Bronchial epithelial cell (primary cell): ENCODE measurements around the gene CELSR1. TPM values are rescaled to one million over a fixed set of nuclear protein-coding genes. Genes with fewer than 3 reads are reported as not detected.

Experiments
- DNase-seq: peaks from one replicate; pipeline ENCODE4 v3.0.0-alpha.2; 2010; ENCODE audit warnings: low read depth
- FAIRE-seq: peaks from 2 replicates; lab custom pipeline; 2011; peaks lifted over from hg19 to GRCh38; lab: Jason Lieb, UNC
- H3K27me3 ChIP-seq: 2 replicates; pipeline ENCODE4 v1.5.1; 2011; ENCODE audit warnings: low read length; ENCODE audit not compliant: control insufficient read depth, insufficient read depth
- H3K36me3 ChIP-seq: 2 replicates; pipeline ENCODE4 v1.5.1; 2011; ENCODE audit warnings: low read length; ENCODE audit not compliant: control insufficient read depth, insufficient read depth
- H3K4me3 ChIP-seq: 2 replicates; pipeline ENCODE4 v1.5.1; 2011; ENCODE audit warnings: mild to moderate bottlenecking, low read depth, low read length, control low read depth
- total RNA-seq: library from RNA; depleted of rRNA; stranded (reverse); fragments of >200 nt; gene quantifications from 2 replicates; pipeline ENCODE4 v1.2.1, GENCODE V29; 2014
- TF ChIP-seq, protein P1 (sequence below): IDR thresholded peaks from 2 replicates; pipeline ENCODE4 v1.5.1; 2011; ENCODE audit warnings: mild to moderate bottlenecking, moderate library complexity, low read length, control low read depth, inconsistent platforms; ENCODE audit not compliant: insufficient read depth, severe bottlenecking

The CELSR1 gene
- total RNA-seq, 1 donor from 2014 or later, result 39.0 TPM

DNA sequence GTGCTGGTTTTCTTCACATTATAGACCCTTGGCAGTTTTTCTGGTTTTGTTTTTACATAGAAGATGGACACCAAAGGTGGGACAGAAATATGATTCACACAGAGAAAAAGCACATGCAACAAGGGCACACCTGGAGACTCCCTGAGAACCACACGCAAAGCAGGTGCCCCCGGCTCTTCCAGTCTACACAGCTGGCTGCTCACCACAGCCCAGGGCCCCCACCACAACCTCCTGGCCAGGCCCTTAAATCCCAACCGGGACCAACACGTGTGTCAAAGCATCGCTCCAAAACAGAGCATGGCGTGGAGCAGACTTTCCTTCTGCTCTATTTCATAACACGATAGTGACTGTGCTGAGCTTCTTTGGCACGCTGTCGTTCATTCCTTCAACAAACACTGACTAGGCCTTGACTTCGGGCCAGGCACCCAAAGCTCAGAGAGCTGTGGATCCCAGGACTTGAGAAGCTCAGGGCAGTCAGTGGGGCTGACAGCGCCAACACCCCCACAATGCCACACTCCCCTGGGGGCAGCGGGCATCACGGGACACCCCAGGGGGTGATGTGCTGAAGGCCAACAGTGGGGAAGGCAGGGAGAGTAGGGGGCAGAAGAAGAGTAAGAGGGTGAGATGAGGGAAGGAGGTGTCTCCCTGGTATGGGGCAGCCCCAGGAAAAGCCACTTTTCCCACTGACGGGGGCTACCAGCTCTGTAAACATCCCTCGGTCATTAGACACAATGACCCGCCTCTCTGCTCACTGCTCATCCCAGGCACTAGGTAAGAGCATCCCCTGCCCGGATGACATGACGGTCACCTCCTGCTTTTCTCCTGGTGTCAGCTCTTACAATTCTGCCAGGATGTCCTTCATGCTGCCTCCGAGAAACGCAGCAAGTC, 26.0 kb downstream of the CELSR1 start:
- Histone ChIP-seq H3K4me3 (no peak overlapping the region), H3K36me3 (peaks cover 23% of the 10 kb centered on the region), H3K27me3 (no peaks in the 10 kb centered on the region)
- TF ChIP-seq, protein P1, sequence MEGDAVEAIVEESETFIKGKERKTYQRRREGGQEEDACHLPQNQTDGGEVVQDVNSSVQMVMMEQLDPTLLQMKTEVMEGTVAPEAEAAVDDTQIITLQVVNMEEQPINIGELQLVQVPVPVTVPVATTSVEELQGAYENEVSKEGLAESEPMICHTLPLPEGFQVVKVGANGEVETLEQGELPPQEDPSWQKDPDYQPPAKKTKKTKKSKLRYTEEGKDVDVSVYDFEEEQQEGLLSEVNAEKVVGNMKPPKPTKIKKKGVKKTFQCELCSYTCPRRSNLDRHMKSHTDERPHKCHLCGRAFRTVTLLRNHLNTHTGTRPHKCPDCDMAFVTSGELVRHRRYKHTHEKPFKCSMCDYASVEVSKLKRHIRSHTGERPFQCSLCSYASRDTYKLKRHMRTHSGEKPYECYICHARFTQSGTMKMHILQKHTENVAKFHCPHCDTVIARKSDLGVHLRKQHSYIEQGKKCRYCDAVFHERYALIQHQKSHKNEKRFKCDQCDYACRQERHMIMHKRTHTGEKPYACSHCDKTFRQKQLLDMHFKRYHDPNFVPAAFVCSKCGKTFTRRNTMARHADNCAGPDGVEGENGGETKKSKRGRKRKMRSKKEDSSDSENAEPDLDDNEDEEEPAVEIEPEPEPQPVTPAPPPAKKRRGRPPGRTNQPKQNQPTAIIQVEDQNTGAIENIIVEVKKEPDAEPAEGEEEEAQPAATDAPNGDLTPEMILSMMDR, result no peak
- FAIRE-seq, result no peak
- peak; percentile 12 for DNase-seq

DNA sequence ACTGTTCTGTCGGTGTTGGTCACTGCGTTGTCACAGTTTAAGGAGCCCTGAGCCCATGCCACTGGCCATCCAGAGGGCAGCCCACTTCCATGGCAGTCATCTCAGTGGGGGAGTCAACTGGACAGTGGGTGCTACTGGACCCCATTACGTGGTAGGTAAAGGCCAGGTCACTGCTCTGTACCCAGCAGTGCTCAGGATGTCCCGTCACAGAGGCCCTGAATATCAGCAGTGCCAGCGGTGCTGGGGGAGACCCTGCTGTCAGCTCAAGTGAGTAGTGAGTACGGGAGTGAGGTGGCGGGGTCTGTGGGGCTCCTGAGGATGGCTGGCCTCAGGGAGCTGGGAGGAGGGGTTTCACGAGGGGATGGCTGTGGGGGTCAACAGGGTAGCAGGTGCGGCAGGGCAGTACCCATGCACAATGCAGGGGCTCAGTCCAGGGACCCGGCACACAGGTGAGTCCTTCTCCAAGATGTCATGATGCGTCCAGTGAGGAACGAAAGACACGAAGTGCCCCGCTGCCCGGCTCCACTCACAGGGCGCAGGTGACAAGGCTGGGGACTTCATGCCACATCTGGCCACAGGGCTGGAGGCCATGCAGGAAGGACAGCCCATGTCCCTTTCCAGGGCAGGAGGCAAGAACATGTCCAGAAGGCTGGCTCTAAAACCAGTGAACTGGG, 27.9 kb downstream of the CELSR1 start:
- DNase-seq, result no peak
- Histone ChIP-seq H3K36me3 (peaks cover 23% of the 10 kb centered on the region), H3K4me3 (no peak overlapping the region), H3K27me3 (no peaks in the 10 kb centered on the region)
- FAIRE-seq, result no peak
- TF ChIP-seq, protein P1, result no peak

DNA sequence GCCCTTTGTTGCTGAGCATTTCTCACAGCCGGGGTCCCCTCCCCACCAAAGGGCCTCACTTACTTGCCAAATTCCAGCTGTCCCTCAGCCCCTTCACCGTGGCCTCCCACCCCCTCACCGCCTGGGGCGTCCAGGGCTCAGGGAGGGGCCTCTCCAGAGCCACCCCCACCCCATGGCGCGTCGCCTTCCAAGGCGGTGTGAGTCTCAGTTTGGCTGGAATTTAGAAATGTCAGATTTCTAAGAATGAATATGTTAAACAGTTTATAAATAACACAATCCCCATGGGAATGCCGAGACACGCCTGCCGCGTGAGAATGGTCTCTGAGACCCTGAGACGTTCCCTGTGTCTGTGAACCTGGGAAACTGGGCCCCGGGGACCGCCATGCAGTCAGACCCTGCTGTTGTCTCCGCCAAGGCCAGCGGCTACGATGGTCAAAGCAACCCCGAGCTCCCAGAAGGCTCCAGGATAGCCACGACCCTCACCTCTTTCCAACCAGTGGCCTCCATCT, 28.9 kb downstream of the CELSR1 start:
- peaks cover 23% of the 10 kb centered on the region for H3K36me3 ChIP-seq
- no peaks in the 10 kb centered on the region for H3K27me3 ChIP-seq
- no peak for FAIRE-seq
- TF ChIP-seq, protein P1, result no peak
- no peak for DNase-seq
- no peak overlapping the region for H3K4me3 ChIP-seq

DNA sequence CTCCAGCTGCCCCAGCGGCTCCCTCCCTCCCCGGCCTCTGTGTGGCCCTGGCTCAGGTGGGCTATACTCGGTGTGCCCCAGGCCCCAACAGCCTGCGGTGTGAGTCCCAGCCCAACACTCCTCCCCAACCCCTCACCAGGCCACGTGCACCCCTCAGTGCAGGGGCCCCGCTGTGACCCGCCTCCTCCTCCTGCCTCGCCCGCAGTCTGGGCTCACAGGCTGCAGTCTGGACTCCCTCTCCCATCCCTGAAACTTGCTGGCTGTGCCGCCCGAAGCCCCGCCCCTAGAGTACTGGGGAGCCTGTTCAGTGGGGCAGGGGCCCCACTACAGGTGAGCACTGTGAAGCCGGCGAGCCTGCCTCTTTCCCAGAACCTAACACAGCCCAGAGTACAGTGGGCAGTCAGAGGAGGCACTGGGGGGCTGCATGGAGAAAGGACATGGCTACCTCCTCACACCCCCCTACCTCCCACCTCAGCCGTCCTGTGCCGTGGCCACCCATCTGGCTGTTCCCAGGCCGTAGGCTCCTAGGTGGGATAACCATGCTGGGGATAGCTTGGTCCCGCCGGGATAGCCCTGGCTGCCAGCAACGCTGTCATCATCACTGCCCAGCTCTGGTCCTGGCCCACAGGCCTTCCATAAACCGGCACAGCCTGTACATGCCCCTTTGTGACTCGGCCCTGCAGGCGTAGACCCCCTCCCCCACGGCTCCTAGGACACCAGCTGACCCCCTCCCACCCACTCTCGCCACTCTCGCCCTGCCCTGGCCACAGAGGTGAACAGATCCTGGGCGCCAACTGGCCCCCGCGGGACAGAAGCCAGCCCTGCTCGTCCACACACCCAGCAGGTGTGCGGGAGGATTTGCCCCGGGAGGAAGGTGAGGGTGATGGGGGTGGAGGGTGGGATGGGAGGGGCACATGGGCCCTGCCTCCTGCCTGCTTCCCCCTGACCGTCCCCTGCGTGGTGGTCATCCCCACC, 29.7 kb downstream of the CELSR1 start:
- Histone ChIP-seq H3K27me3 (no peaks in the 10 kb centered on the region), H3K4me3 (no peak overlapping the region), H3K36me3 (peaks cover 22% of the 10 kb centered on the region)
- no peak for FAIRE-seq
- TF ChIP-seq, protein P1, result no peak
- no peak for DNase-seq

DNA sequence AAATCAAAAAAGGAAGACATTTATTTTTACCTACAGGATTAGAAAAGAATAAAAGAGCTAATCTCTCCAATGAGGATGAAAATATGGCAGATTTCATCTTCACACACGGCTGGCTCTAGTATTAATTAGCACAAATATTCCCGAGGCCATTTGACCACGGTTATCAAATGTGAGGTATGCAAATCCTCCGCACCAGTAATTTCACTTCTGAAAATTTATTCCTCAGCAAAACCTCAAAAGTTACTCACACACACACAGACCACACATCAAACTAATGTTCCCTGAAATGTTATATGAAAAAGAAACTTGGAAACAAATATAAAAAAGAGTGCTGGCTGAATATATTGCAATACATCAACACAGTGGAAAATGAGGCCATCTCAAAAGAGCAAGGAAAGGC, 32.8 kb downstream of the CELSR1 start:
- peaks cover 10% of the 10 kb centered on the region for H3K36me3 ChIP-seq
- H3K27me3 ChIP-seq, result no peaks in the 10 kb centered on the region
- FAIRE-seq (no peak), DNase-seq (no peak)
- H3K4me3 ChIP-seq, result no peak overlapping the region
- TF ChIP-seq, protein P1, result no peak
